ENCODE results near the gene ZNF683. TPM values are rescaled to one million over a fixed set of nuclear protein-coding genes. Genes with fewer than 3 reads are reported as not detected.
A peak's percentile ranks its signal among the peaks of the same experiment; 100 is the strongest.

ZNF683 gene
- total and polyA plus RNA-seq, 9 of the 15 experiments (the other 6 are each of a cell fraction or from before 2014, with no cell fraction given): not detected

- TF ChIP-seq REST (IDR thresholded peaks at IDR 0.05; ENCODE audit: borderline replicate concordance) (peak; percentile 100), REST (CRISPR knock-in tag; IDR thresholded peaks at IDR 0.05; ENCODE audit: low read depth) (peak; percentile 100), ZNF75A (CRISPR knock-in tag; IDR thresholded peaks at IDR 0.05) (peak; percentile 28; the same call in 1 of the 2 replicates), ZNF740 (CRISPR knock-in tag; IDR thresholded peaks at IDR 0.05) (peak; percentile 87), ZNF740 (tag; IDR thresholded peaks at IDR 0.05) (peak in 1 of 2 experiments; percentile 62; a peak in 1 of 4 replicates), ZNF518B (CRISPR knock-in tag; IDR thresholded peaks at IDR 0.05) (no peak), TRIM24 (IDR thresholded peaks at IDR 0.05) (no peak), ETS2 (tag; IDR thresholded peaks at IDR 0.05; ENCODE audit: borderline replicate concordance, poor library complexity, severe bottlenecking) (no peak), HBP1 (CRISPR knock-in tag; IDR thresholded peaks at IDR 0.05) (peak; percentile 72; the same call in 1 of the 2 replicates), ZKSCAN1 (IDR thresholded peaks at IDR 0.05; ENCODE audit: low read depth, low read length) (0 out of 2 replicates have a peak, but pooled peaks have one; percentile 30), NR1H2 (CRISPR knock-in tag; IDR thresholded peaks at IDR 0.05) (peak; percentile 99), GABPA (tag; conservative IDR thresholded peaks at IDR 0.05; ENCODE audit: low read depth) (peak; percentile 40; the same call in 1 of the 2 replicates), YY1 (IDR thresholded peaks at IDR 0.05; ENCODE audit: borderline replicate concordance in 1 of 3, control insufficient read depth in 1 of 3, extremely low read depth in 1 of 3, insufficient read depth in 3 of 3, insufficient read length in 1 of 3, insufficient replicate concordance in 2 of 3, low read depth in 1 of 3, low read length in 2 of 3) (peak in 1 of 3 experiments; percentile 51)
Measured at GRCh38 chr1:26408604-26409003, 36.1 kb upstream of the ZNF683 start (continued).
